GM19025 (cell line): ENCODE results near the gene GRM2.
A peak's percentile ranks its signal among the peaks of the same experiment; 100 is the strongest.

Experiments
- ATAC-seq: cut with Tn5 transposase; IDR thresholded peaks from one replicate; pipeline ENCODE4 v1.9.1; 2021; ENCODE audit warnings: mild to moderate bottlenecking, low read depth, moderate library complexity; ENCODE audit not compliant: unreplicated experiment

Gene GRM2

GRCh38 chr3:51679777-51680176 lies 27.1 kb upstream of the GRM2 start:
- no peak for ATAC-seq

- no peak for ATAC-seq
Measured at GRCh38 chr3:51680196-51680595, 26.7 kb upstream of the GRM2 start.

- ATAC-seq, result no peak
Measured at GRCh38 chr3:51680663-51681230, 26.1 kb upstream of the GRM2 start.

- ATAC-seq, result no peak
Measured at GRCh38 chr3:51681453-51681852, 25.4 kb upstream of the GRM2 start.

GRCh38 chr3:51682079-51682478 lies 24.8 kb upstream of the GRM2 start:
- peak; percentile 81 for ATAC-seq

GRCh38 chr3:51682526-51682925 lies 24.3 kb upstream of the GRM2 start:
- ATAC-seq, result no peak

- ATAC-seq, result no peak
Measured at GRCh38 chr3:51683566-51683965, 23.3 kb upstream of the GRM2 start.

GRCh38 chr3:51684971-51685751 lies 21.7 kb upstream of the GRM2 start:
- no peak for ATAC-seq

GRCh38 chr3:51686056-51686455 lies 20.8 kb upstream of the GRM2 start:
- ATAC-seq, result no peak

- peak; percentile 43 for ATAC-seq
Measured at GRCh38 chr3:51686512-51687215, 20.2 kb upstream of the GRM2 start.

GRCh38 chr3:51687431-51688205 lies 19.2 kb upstream of the GRM2 start:
- no peak for ATAC-seq

GRCh38 chr3:51688206-51688600 lies 18.7 kb upstream of the GRM2 start:
- no peak for ATAC-seq

GRCh38 chr3:51691021-51691420 lies 15.8 kb upstream of the GRM2 start:
- ATAC-seq, result no peak

- ATAC-seq, result no peak
Measured at GRCh38 chr3:51691949-51692348, 14.9 kb upstream of the GRM2 start.

- no peak for ATAC-seq
Measured at GRCh38 chr3:51692980-51693395, 13.9 kb upstream of the GRM2 start.

- ATAC-seq, result no peak
Measured at GRCh38 chr3:51696954-51697353, 9.9 kb upstream of the GRM2 start.

GRCh38 chr3:51698209-51698608 lies 8.7 kb upstream of the GRM2 start:
- no peak for ATAC-seq

- no peak for ATAC-seq
Measured at GRCh38 chr3:51700403-51700802, 6.5 kb upstream of the GRM2 start.

GRCh38 chr3:51702156-51702555 lies 4.7 kb upstream of the GRM2 start:
- no peak for ATAC-seq

- ATAC-seq, result no peak
Measured at GRCh38 chr3:51703068-51703760, 3.7 kb upstream of the GRM2 start.
